GM19468 (cell line): Measurements from ENCODE around the gene SCN8A.

Experiments used
- ATAC-seq: cut with Tn5 transposase; IDR thresholded peaks from one replicate; pipeline ENCODE4 v1.9.1; 2021; ENCODE audit warnings: mild to moderate bottlenecking, moderate library complexity, moderate number of reproducible peaks; ENCODE audit not compliant: unreplicated experiment; ENCODE audit errors: extremely low read depth

Gene SCN8A

DNA sequence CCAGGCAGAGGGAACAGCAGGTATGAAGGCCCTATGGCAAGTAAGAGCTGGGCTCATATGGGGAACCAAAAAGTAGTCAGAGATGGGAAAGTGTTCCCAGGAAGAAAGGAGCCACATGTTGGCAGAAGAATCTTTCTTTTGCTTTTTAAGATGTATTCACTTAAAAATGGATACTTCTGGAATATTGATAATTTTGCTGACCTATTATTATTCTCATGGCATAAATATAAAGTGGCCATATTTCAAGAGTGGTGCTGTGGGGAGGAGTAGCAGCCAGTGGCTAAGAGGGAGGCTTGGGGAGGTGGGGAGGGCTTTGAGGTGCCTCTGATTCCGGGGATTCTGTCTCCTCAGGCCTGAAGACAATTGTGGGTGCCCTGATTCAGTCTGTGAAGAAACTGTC is 108.2 kb downstream of the SCN8A start:
- no peak for ATAC-seq

DNA sequence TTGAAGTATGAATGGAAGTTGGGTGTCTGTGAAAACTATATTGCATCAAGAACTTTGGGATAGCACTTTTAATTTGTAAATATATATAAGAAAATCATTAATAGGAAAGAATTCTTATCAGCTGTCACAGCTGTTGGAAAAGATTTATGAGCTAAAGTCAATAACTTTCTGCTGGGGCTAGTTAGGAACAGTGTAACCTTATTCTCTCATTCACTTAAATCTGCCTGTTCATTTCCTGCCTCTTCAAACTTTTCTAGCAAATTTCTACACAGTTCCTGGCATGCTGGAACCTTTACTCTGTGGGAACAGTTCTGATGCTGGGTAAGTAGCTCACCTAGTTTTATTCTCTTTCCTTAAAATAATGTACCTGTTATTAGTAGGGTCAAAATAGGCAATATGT is 109.9 kb downstream of the SCN8A start:
- no peak for ATAC-seq

DNA sequence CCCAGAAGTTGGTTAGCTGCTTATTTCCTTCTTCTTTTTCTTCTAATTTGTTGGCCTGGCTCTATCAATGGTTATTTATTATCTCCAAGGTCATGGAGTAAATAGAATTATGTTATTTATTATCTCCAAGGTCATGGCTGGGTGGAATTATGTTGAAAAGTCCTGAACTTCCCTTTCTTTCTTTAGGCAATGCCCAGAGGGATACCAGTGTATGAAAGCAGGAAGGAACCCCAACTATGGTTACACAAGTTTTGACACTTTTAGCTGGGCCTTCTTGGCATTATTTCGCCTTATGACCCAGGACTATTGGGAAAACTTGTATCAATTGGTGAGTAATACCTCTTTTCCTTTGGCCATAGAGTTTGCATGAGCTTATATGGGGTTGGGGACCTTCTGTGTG is 111.6 kb downstream of the SCN8A start:
- no peak for ATAC-seq

- no peak for ATAC-seq
These were observed 114.4 kb downstream of the SCN8A start for GRCh38 chr12:51705450-51705849.

GRCh38 chr12:51706206-51706605 is 115.2 kb downstream of the SCN8A start:
- ATAC-seq, result no peak

DNA sequence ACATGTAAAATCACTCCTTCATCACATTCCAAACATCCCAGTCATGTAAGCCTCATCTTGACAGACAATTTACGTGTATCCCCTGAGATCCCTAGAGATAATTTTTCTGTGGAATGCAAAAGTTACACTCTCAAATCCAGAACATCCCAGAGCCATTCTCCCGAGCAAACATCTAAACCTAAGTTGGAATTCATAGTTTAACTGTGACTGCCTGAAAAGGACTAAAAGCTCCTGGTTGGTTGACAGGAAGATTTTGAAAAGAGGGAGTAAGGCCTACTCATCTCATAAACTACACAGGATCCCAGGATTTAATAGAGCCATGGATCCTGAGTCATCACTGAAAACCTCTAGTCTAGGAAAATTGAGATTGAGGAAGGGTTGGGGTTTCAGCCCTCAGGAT is 123.6 kb downstream of the SCN8A start:
- no peak for ATAC-seq

GRCh38 chr12:51717326-51717925 is 126.4 kb downstream of the SCN8A start:
- no peak for ATAC-seq

DNA sequence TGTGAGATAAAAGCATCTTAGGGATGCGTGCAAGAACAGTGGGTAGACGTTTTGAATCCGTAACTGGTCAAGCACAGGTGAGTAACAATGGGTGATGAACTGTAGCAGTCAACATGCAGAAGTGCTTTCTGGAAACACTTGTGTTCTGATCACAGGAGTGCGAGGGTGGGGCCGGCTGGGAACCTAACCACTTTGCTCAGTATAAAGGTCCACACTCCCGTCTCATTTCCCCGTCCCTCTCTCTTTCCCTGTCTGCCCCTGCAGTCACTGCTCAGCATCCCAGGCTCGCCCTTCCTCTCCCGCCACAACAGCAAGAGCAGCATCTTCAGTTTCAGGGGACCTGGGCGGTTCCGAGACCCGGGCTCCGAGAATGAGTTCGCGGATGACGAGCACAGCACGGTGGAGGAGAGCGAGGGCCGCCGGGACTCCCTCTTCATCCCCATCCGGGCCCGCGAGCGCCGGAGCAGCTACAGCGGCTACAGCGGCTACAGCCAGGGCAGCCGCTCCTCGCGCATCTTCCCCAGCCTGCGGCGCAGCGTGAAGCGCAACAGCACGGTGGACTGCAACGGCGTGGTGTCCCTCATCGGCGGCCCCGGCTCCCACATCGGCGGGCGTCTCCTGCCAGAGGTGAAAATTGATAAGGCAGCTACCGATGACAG is 130.4 kb downstream of the SCN8A start:
- ATAC-seq, result no peak

DNA sequence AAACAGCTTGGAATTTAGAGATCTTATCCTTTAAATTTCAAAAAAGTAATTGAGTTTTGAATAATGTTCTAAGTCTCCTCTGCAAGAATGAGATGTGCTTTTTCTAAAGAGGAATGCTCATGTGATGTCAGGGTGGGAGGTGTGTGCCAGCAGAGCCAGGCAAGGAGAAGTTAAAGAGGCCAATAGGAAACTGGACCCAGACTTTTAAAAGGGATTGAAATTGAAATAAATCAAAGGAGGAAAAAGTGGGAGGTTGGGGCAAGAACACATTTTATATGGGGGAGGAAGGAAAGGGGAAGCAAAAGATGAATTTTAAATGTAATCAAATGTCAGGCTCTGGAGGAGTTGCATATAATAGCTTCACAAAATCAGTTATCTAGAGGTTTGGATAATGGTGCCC is 131.4 kb downstream of the SCN8A start:
- ATAC-seq, result no peak

GRCh38 chr12:51726161-51726560 is 135.1 kb downstream of the SCN8A start:
- ATAC-seq, result no peak

DNA sequence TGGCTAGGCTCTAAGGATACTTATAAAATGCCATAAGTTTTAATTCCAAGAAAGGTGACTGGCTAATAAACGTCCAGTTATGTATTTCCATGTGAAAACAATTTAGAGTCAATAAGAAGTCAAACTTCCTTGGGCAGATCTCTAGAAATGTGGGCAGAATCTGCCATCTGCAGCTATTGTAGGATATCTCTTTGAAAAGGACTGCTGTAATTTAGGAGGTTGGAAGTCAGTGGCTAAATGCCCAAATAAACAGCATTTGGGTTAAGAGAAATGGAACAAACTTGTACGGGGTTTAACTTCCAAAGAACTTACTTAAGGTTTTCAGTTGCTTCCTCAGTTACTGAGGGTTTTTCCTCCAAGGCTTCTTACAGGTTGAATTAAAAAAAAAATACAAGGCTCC is 135.9 kb downstream of the SCN8A start:
- ATAC-seq, result no peak

DNA sequence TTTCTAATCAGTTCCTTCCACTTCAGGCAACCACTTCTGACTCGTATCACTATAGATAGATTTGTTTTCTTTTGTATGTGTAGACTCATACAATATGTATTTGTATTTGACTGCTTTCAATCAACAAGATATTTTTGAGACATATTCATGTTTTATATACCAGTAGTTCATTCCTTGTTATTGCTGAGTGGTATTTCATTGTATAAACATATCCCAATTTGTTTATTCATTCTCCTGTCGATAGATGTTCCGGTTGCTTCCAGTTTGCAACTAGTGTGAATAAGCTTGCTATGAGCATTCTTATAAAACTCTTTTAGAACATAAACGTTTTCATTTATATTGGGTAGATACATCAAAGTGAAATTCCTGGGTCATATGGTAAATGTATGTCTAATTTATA is 138.3 kb downstream of the SCN8A start:
- no peak for ATAC-seq

DNA sequence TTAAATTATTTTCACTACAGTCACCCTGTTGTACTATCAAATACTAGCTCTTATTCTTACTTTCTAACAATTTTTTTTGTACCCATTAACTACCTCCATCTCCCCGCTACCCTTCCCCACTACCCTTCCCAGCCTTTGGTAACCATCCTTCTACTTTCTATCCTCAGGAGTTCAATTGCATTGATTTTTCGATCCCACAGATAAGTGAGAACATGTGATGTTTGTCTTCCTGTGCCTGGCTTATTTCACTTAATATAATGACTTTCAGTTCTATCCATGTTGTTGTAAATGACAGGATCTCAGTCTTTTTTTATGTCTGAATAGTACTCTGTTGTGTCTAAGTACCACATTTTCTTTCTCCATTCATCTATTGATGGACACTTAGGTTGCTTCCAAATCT is 139.7 kb downstream of the SCN8A start:
- ATAC-seq, result no peak

GRCh38 chr12:51740536-51740935 is 149.5 kb downstream of the SCN8A start:
- no peak for ATAC-seq

DNA sequence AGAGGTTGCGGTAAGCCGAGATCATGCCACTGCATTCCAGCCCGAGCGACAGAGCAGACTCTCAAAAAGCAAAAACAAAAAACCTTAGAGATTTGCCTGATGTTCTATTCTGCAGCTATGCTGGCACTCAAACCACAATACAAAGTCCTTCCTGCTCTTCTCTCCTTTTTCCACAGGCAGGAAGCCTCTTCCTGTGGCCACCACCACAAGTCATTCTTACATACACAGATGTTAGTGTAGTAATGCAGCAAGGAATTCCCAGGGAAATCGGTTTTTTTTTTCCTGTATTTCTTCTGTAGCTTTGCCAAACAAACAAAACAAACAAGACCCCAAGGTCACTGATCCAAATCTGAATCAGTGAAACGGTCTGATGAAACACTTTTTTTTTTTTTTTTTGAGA is 153.2 kb downstream of the SCN8A start:
- no peak for ATAC-seq

GRCh38 chr12:51744957-51745356 is 153.9 kb downstream of the SCN8A start:
- ATAC-seq, result no peak

DNA sequence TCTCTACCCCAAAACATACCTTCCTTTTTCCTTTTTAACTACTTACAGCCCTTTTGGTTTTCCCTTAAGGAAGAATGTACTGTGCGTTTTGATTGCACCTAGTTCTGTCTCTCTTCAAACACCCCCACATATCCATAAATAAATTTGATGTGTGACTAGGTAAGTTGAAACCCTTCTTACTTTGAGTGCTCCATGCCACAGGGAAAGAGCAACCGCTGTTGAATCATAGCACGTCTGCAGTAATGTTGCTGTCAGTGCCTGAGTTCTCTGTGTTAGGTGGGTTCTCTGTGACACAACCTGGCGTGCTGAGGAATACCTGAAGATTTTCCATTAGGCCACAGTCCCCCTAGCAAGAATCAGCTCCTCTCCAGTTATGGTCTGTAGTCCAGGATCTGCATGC is 155.4 kb downstream of the SCN8A start:
- no peak for ATAC-seq

DNA sequence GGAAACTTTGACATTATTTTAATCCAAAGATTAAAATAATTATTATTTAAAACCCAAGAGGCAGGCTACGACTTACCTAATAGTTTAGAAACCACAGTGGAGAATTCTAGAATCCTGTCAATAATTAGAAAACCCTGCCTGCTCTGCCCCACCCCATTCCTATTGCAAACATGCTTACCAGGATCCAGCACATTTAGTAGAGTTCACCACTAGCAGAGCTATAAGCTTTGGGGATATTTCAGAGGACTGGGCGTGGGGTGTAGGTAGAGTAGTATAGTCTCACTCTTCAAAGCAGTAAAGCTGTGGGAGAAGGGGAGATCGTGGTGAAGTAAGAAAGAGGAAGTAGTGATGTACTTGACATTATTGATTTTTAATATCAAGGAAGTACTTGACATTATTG is 157.2 kb downstream of the SCN8A start:
- no peak for ATAC-seq

DNA sequence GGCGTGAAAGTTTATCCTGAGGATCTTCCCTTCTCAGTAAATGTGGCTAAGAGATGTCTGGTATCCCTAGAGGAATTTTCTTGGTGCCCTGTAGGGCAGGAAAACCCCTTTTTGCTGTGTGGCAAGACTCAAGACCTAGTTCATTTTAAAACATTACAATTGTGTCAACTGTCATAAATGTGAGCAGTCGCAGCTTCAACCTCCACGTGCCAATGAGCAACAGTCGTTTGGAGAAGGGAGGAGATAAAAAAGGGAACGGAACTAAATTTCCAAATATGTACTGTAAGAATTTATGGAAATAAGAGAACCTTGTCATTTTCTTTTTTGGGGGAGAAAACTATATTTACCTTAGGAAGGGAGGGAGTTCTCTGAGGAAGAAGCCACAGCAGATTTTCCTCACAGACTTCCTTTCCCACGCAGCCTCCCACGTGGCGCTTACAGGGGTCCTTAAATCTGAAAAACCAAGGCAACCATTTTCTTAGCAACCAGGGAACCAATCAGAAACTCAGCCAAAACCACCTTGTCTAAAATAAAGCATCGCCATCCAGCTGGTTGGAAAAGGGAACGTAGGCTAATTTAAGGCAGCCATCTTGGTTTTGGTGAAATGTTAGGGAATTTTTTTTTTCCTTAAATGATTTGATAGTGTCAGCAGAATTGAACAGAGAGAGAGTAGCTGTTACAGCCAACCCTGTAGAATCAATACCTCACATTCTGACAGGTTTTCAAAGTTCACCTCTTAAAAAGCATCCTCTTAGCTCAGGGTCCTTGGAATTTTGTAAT is 158.4 kb downstream of the SCN8A start:
- ATAC-seq, result no peak

GRCh38 chr12:51749986-51750317 is 158.9 kb downstream of the SCN8A start:
- no peak for ATAC-seq

- ATAC-seq, result no peak
These were observed 160.6 kb downstream of the SCN8A start for GRCh38 chr12:51751661-51752060.
